Neural progenitor cell (in vitro differentiated cells): Measurements from ENCODE around the gene RAX2.

Experiments used
- EZH2 ChIP-seq: fragments of 200-600 bp; sonication (generic); IDR thresholded peaks from 2 replicates; pipeline ENCODE4 v1.6.1; 2017; ENCODE audit warnings: antibody characterized with exemption, mild to moderate bottlenecking, moderate library complexity
- EZH2phosphoT487 ChIP-seq: fragments of 200-600 bp; sonication (generic); IDR thresholded peaks from 2 replicates; pipeline ENCODE4 v1.6.1; 2017; ENCODE audit warnings: antibody characterized with exemption
- TF ChIP-seq, protein P1 (sequence below): fragments of 200-600 bp; sonication (generic); IDR thresholded peaks from 2 replicates; pipeline ENCODE4 v1.5.1; 2017; ENCODE audit warnings: antibody characterized with exemption, mild to moderate bottlenecking

DNA sequence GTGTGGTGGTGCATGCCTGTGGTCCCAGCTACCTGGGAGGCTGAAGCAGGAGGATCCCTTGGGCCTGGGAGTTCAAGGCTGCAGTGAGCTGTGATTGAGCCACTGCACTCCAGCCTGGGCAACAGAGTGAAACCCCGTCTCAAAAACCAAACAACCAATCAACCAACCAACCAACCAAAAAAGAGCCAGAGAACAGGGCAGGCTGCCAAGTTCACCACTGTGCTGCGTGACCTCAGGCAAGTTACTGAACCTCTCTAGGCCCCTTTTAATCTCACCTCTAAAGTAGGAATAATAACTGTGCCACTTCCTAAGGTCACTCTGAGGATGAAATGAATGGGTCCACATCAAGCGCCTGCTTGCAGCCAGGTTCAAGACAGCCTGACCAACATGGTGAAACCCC, 46.9 kb downstream of the RAX2 start:
- TF ChIP-seq, protein P1, sequence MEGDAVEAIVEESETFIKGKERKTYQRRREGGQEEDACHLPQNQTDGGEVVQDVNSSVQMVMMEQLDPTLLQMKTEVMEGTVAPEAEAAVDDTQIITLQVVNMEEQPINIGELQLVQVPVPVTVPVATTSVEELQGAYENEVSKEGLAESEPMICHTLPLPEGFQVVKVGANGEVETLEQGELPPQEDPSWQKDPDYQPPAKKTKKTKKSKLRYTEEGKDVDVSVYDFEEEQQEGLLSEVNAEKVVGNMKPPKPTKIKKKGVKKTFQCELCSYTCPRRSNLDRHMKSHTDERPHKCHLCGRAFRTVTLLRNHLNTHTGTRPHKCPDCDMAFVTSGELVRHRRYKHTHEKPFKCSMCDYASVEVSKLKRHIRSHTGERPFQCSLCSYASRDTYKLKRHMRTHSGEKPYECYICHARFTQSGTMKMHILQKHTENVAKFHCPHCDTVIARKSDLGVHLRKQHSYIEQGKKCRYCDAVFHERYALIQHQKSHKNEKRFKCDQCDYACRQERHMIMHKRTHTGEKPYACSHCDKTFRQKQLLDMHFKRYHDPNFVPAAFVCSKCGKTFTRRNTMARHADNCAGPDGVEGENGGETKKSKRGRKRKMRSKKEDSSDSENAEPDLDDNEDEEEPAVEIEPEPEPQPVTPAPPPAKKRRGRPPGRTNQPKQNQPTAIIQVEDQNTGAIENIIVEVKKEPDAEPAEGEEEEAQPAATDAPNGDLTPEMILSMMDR: no peak
- no peak for TF ChIP-seq EZH2
- TF ChIP-seq EZH2phosphoT487: no peak
